NOMO-1 treated with DMSO at 0.1 percent for 48 hours (cell line): ENCODE measurements around the gene IL20RA.
A peak's percentile ranks its signal among the peaks of the same experiment; 100 is the strongest.

Experiments used
- DNase-seq: peaks from one replicate; lab custom pipeline; 2025; ENCODE audit not compliant: unreplicated experiment; lab: John Stamatoyannopoulos, UW

IL20RA gene

GRCh38 chr6:137008204-137008603 lies 36.6 kb downstream of the IL20RA start:
- no peak for DNase-seq

GRCh38 chr6:137006056-137006455 lies 38.7 kb downstream of the IL20RA start:
- no peak for DNase-seq

GRCh38 chr6:137005073-137005472 lies 39.7 kb downstream of the IL20RA start:
- DNase-seq: no peak

- DNase-seq: no peak
Observed at GRCh38 chr6:137002505-137002904, 42.3 kb downstream of the IL20RA start.

DNA sequence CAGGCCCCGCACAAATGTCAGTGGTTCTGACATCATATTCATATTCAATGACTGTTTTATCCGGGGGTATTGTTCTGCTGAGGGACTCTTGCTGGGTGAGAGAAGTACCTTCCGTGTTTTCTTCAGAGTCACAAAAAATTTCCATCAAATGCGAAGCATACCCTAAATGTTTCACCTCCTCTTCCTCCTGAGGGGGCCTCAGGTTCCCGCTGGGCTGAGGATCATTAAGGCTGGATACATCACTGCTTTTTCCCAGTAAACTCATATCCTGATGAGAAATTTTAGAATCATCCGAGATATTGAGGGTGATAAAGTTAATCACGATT lies 42.8 kb downstream of the IL20RA start:
- DNase-seq: no peak

DNA sequence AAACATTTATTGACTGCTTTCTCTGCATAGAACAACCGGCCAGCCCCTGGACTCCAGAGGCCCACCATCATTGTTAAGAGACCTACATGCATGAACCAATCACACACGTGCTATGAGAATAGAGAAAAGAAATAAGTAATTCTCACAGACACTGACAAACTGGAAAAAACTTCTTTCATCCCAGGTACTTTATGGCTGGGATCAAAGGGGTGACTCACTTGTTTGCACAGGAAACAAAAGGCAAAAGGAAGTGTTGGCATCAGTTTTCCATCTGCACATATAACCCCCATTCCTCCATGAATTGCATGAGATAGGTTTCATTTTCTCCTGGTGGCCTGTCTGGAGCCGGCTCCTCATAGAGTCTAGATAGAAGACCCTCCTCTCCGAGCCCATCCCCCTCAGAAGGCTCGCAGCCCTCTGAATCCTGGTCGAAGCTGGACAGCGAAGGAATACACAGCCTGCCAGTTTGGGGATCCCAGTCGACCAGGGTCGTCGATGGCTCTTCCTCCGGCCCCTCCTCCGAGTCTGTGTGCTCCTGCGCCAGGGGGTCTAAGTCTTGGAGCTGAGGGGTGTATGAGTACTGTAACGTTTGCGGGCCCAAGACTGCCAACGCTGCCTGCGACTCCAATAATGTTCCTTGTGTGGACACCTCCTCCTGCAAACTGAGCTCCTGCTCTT lies 43.3 kb downstream of the IL20RA start:
- DNase-seq: no peak

- no peak for DNase-seq
Observed at GRCh38 chr6:137000825-137001224, 43.9 kb downstream of the IL20RA start.

DNA sequence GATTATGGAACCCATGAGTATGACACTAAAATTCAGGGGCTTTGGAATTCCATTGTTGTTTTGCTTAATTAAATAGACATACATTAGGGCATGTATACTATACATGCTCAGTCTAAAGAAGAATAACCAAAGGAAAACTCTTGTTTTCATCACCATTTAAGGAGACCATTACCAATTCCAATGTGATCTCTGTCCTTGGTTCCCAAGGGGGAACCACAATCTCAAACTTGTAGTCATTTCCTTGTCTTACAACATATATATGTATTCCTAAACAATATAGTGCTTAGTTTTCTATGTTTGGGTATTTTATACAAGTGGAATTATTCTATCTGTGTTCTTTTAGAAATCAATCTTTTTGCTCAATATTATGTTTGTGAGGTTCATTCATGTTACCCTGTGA lies 49.2 kb downstream of the IL20RA start:
- DNase-seq: no peak

- DNase-seq: no peak
Observed at GRCh38 chr6:136994782-136995181, 50.0 kb downstream of the IL20RA start.

- DNase-seq: no peak
Observed at GRCh38 chr6:136992113-136992512, 52.7 kb downstream of the IL20RA start.

DNA sequence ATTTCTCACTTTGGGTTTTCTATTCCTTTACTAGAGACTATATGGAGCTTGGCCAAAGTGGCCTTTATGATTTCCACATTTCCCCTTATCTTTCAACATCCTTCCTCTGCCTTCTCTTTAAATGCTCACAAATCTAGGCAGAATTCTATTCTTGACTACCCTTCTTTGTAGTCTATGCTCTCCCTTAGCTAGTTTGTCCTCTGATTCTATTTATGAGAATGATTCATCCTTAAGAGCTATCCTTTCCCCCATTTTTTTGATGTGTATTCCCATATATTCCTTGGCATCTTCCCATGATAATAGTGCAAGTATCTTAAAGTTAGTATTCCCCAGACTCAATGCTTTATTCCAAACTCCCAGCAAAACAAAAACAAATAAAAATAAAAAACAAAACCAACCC lies 53.1 kb downstream of the IL20RA start:
- DNase-seq: no peak

DNA sequence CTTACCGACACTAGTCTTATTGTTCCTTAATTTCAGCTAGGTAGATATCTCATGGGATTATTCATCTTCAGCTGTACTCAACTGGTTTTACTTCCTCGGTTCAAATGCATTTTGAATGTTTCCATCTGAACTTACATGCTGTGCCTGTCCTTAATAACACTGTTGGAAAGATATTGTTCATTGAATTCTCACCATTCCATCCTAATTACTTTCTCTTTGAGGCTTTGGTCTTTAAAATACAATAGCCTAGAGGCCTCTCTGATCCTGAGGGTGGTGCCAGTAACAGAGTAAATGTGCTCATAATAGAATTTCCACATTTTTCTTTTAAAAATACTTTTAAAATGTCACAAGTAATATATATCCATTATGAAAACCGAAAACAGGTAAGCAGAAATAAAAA lies 54.0 kb downstream of the IL20RA start:
- no peak for DNase-seq

DNA sequence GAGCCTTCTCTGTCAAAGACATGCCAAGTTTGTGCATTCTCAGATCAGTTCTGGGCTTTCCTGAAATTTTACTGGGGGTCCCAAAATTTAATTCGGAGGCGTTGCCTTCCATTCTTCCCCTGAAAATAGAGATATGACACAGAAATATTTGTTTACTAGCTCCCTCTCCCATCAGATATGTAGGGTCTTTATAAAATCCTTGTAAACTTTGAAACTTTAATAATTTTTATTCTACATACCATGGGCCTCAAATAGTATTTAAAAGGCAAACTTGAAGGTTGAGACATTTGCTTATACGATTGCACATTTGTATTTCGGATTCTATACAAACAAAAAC lies 54.6 kb downstream of the IL20RA start:
- DNase-seq: no peak

GRCh38 chr6:136989571-136990241 lies 55.1 kb downstream of the IL20RA start:
- DNase-seq: no peak

DNA sequence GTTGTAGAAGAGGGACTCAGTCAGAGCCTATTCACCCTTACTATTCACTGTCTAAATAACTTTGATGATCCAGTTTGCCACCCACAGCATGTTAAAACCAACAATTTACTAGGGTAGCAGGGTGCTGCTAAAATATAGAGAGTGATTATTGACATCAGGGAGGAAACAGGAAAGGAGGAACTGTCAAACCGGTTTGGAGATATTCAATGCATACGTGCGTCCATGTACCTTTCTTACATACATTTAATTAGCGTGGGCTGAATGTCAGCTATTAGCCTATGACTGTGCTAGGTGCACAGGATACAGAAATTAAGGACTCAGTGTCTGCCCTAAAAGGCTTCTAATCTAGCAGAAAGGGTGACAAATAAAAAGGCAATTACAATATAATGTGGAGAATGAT lies 57.2 kb downstream of the IL20RA start:
- DNase-seq: no peak

GRCh38 chr6:136985502-136985901 lies 59.3 kb downstream of the IL20RA start:
- DNase-seq: no peak

DNA sequence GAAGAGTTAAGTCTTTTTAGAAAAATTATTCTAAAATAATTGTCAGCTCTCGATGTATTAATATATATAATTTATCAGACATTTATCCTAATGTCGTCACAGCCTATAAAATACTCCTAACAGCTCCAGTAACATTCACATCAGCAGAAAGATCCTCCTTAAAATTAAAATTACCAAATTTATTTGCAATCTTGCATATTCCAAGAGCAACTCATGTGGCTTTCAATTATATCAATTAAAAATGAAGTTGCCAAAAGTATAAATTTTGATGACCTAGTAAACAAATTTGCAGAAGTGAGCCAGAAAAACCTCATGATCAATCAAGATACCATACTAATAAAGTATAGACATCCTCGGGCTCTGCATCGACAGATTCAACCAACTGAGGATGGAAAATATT lies 60.2 kb downstream of the IL20RA start:
- DNase-seq: no peak

- DNase-seq: no peak
Observed at GRCh38 chr6:136983687-136984086, 61.1 kb downstream of the IL20RA start.

DNA sequence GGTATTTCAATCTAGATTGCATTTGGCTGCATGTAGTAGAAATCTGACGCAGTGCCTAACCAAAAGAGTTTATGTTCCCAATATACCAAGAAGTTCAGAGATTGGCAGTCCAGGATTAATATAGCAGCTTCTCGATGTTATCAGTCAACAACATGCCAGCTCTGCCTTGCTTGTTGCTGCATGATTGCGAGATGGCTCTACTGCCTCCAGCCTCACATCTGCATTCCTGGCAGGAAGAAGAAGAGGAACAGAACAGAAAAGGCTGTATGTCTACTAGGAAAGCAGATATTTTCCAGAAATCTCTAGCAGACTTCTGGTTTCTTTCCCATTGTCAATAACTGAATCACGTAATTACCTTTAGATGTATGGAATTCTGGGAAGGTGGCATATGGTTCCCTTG lies 61.8 kb downstream of the IL20RA start:
- no peak for DNase-seq

- no peak for DNase-seq
Observed at GRCh38 chr6:136980070-136980469, 64.7 kb downstream of the IL20RA start.

DNA sequence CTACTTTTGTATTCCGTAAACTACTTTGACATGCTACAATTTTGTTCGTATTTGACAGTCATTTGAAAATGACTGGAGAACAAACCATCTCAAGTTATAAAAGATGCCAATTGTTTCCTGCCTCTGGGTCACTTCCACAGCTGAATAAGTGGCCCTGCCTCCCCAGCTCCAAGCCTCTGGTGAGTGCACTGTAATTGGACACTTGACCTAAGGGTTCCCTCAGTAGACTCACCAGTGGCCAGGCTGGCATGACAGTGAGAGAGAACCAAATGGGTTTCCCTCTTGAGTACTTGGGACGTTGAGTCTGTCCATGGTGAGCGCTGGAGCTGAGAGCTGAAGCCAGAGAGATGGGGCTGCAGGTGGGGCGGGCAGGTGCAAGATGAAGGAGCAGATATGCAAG lies 65.6 kb downstream of the IL20RA start:
- DNase-seq: no peak

DNA sequence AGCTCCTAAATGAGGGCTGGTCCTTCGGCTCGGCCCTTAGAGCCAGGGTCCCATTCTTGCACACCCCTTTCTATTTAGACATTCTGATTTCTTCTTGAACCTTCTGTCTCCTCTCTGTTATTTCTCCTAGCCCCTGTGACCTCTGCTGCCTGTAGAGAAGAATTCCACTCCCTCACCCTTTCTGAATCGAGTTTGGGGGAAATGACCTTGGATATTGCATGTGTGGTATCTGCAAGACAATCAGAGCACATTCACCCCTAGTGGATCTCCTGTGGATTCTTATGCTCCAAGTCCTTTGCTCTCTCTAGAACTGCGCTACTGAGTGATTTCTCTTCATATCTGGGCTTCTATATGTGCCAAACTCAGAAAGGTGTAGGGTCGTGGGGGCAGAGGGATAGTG lies 67.7 kb downstream of the IL20RA start:
- no peak for DNase-seq

GRCh38 chr6:136975089-136975715 lies 69.6 kb downstream of the IL20RA start:
- DNase-seq: peak; percentile 0
